ENCODE measurements around the gene JMJD7.

JMJD7 gene

DNA sequence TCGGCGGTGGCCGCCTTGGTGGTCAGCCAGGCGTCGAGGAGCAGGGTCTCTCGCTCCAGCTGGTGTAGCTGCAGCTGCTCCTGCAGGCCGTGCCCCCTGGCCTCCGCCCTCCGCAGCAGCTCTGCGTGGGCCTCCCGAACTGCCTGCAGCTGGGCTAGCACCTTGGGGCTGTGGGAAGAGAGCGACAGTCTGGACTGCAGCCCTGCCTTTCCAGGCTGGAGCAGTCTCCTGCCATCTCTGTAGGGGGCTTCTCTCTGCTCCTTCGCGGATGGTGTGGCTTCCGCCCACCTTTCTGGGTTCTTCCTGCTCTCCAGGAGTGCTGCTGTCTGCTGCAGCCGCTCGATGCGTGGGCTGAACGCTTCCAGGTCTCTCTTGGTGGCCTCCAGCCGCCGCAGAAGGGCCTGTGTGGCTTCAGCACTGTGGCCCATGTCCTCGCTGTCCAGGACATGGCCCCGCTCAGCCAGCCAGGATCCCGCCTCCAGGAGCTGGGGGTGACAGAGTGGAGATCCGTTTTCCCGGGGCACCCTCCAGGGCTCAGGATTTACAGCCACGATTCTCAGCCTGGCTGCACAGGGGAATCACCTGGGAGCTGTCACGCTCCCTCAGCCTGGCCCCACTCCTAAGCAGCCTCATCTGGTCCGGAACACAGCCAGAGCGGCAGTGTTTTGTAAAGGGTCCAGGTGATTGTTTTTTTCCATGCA is 27.5 kb downstream of the JMJD7 start:
- H3K79me2 ChIP-seq (ENCODE audit: insufficient read depth, low read length), result no peaks in the 10 kb centered on the region
- H3K9ac ChIP-seq (ENCODE audit: low read length), result no peak overlapping the region
- no peaks in the 10 kb centered on the region for H3F3A ChIP-seq (ENCODE audit: insufficient read depth, low read length)
- H4K20me1 ChIP-seq (ENCODE audit: insufficient read depth, low read length), result no peaks in the 10 kb centered on the region
- no peak overlapping the region for H3K4me2 ChIP-seq (ENCODE audit: low read length)
- no peak overlapping the region for H3K27ac ChIP-seq (ENCODE audit: low read depth, low read length, poor library complexity, severe bottlenecking)
- 0 out of 2 replicates have a peak, but pooled peaks cover 10% of the 10 kb centered on the region for H3K27me3 ChIP-seq (ENCODE audit: insufficient read depth, low read length)
- H3K36me3 ChIP-seq (ENCODE audit: insufficient read depth, low read length), result no peaks in the 10 kb centered on the region
- no peak for TF ChIP-seq CTCF (IDR thresholded peaks at IDR 0.05; ENCODE audit: low read length)
- H2AFZ ChIP-seq (ENCODE audit: low read length), result no peak overlapping the region
- H3K9me2 ChIP-seq (ENCODE audit: low read depth, low read length), result no peaks in the 10 kb centered on the region
- no peaks in the 10 kb centered on the region for H3K9me3 ChIP-seq (ENCODE audit: low read length)
- no peaks in the 10 kb centered on the region for H3K4me1 ChIP-seq (ENCODE audit: insufficient read depth, low read length, severe bottlenecking)
- no peak overlapping the region for H3K4me3 ChIP-seq (ENCODE audit: low read depth, low read length, poor library complexity, severe bottlenecking)

DNA sequence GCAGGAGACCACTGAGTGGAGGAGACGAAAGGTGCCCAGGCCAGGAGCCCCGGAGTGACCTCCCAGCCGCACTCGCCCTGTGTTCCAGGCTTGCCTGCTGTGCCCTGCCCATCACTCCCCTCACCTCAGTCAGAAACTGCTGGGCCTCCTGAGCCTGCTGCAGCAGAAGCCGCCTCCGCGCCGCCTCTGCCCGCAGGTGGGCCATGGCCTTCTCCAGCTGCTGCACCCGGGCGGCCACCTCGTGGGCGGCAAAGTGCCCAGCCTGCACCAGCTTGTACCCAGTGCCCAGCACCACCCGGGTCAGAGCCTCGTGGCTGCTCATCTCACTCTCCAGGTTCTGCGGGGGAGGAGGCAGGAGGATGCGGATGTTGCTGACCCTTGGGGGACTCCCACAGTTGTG is 28.4 kb downstream of the JMJD7 start:
- Histone ChIP-seq H3K27me3 (ENCODE audit: insufficient read depth, low read length) (0 out of 2 replicates have a peak, but pooled peaks cover 10% of the 10 kb centered on the region), H3K4me3 (ENCODE audit: low read depth, low read length, poor library complexity, severe bottlenecking) (no peak overlapping the region), H3K9me2 (ENCODE audit: low read depth, low read length) (no peaks in the 10 kb centered on the region), H3K4me1 (ENCODE audit: insufficient read depth, low read length, severe bottlenecking) (no peaks in the 10 kb centered on the region), H3K79me2 (ENCODE audit: insufficient read depth, low read length) (no peaks in the 10 kb centered on the region), H4K20me1 (ENCODE audit: insufficient read depth, low read length) (no peaks in the 10 kb centered on the region), H3K9me3 (ENCODE audit: low read length) (no peaks in the 10 kb centered on the region), H3K27ac (ENCODE audit: low read depth, low read length, poor library complexity, severe bottlenecking) (no peak overlapping the region), H3F3A (ENCODE audit: insufficient read depth, low read length) (no peaks in the 10 kb centered on the region), H3K4me2 (ENCODE audit: low read length) (no peak overlapping the region), H3K9ac (ENCODE audit: low read length) (no peak overlapping the region), H2AFZ (ENCODE audit: low read length) (no peak overlapping the region), H3K36me3 (ENCODE audit: insufficient read depth, low read length) (no peaks in the 10 kb centered on the region)
- TF ChIP-seq EZH2 (IDR thresholded peaks at IDR 0.05; ENCODE audit: borderline replicate concordance, low read length) (no peak), CTCF (IDR thresholded peaks at IDR 0.05; ENCODE audit: low read length) (no peak)

- no peak for TF ChIP-seq EZH2 (IDR thresholded peaks at IDR 0.05; ENCODE audit: borderline replicate concordance, low read length)
- no peak for TF ChIP-seq CTCF (IDR thresholded peaks at IDR 0.05; ENCODE audit: low read length)
- Histone ChIP-seq H3F3A (ENCODE audit: insufficient read depth, low read length) (no peaks in the 10 kb centered on the region), H4K20me1 (ENCODE audit: insufficient read depth, low read length) (no peaks in the 10 kb centered on the region)
These were observed 28.8 kb downstream of the JMJD7 start for GRCh38 chr15:41856716-41857115.

More at GRCh38 chr15:41856716-41857115, 28.8 kb downstream of the JMJD7 start:
- Histone ChIP-seq H3K27ac (ENCODE audit: low read depth, low read length, poor library complexity, severe bottlenecking) (no peak overlapping the region), H3K9me3 (ENCODE audit: low read length) (no peaks in the 10 kb centered on the region), H3K79me2 (ENCODE audit: insufficient read depth, low read length) (no peaks in the 10 kb centered on the region), H3K9ac (ENCODE audit: low read length) (no peak overlapping the region), H3K4me1 (ENCODE audit: insufficient read depth, low read length, severe bottlenecking) (no peaks in the 10 kb centered on the region), H3K4me2 (ENCODE audit: low read length) (no peak overlapping the region), H3K27me3 (ENCODE audit: insufficient read depth, low read length) (peaks cover 14% of the 10 kb centered on the region; the same call in 1 of the 2 replicates), H3K9me2 (ENCODE audit: low read depth, low read length) (no peaks in the 10 kb centered on the region), H3K36me3 (ENCODE audit: insufficient read depth, low read length) (no peaks in the 10 kb centered on the region), H3K4me3 (ENCODE audit: low read depth, low read length, poor library complexity, severe bottlenecking) (no peak overlapping the region), H2AFZ (ENCODE audit: low read length) (no peak overlapping the region)
